C4-2B (cell line): ENCODE results near the gene CA10.

Experiments used
- H3K27ac ChIP-seq: fragments of 450-650 bp; 2 replicates; pipeline ENCODE4 v1.5.1; 2017
- ZFX ChIP-seq: fragments of 450-650 bp; IDR thresholded peaks from 2 replicates; pipeline ENCODE4 v1.6.1; 2017
- TF ChIP-seq, protein P1 (sequence below): fragments of 450-650 bp; conservative IDR thresholded peaks from 2 replicates; pipeline ENCODE4 v1.5.1; 2017; ENCODE audit warnings: mild to moderate bottlenecking

The CA10 gene

DNA sequence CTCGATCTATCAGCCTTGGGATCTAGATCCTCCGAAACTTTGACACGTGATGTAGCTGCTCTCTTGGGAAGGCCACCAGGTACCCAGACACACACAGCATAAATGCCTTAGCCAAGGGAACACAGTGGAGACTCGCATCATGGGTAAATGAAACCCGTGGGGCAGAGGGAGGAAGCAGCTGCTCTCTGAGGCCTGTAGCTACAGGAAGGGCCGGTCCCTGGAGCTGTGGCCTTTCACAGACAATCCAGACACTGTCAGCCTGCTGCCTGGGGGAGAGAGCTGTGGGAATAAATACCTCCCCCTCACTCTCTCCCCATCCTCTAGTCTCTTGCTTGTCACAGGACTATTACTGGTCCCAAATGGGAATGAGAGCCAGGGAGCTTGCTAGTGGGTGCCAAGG lies 546.9 kb downstream of the CA10 start:
- no peak overlapping the region for H3K27ac ChIP-seq
- TF ChIP-seq ZFX, result no peak
- TF ChIP-seq, protein P1, sequence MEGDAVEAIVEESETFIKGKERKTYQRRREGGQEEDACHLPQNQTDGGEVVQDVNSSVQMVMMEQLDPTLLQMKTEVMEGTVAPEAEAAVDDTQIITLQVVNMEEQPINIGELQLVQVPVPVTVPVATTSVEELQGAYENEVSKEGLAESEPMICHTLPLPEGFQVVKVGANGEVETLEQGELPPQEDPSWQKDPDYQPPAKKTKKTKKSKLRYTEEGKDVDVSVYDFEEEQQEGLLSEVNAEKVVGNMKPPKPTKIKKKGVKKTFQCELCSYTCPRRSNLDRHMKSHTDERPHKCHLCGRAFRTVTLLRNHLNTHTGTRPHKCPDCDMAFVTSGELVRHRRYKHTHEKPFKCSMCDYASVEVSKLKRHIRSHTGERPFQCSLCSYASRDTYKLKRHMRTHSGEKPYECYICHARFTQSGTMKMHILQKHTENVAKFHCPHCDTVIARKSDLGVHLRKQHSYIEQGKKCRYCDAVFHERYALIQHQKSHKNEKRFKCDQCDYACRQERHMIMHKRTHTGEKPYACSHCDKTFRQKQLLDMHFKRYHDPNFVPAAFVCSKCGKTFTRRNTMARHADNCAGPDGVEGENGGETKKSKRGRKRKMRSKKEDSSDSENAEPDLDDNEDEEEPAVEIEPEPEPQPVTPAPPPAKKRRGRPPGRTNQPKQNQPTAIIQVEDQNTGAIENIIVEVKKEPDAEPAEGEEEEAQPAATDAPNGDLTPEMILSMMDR, result no peak

DNA sequence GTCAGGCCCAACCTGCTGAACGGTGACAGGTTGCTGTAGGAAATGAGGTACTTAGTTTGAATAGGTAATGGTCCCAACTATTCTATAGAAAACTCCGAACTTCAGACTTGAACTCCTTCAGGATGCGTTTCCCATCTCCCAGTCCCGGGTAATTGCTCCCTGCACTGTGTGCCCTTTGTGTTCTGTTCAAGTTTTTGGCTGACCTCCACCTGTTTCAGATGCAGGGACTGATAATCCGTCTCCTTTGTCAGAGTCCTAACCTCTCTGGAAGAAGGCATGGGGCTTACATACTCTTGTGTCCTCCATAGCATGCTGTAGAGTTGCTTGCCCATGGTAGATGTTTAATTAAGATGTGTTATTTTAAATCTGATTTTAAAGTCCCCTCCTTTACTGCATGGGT lies 547.7 kb downstream of the CA10 start:
- TF ChIP-seq, protein P1, result no peak
- no peak for TF ChIP-seq ZFX

DNA sequence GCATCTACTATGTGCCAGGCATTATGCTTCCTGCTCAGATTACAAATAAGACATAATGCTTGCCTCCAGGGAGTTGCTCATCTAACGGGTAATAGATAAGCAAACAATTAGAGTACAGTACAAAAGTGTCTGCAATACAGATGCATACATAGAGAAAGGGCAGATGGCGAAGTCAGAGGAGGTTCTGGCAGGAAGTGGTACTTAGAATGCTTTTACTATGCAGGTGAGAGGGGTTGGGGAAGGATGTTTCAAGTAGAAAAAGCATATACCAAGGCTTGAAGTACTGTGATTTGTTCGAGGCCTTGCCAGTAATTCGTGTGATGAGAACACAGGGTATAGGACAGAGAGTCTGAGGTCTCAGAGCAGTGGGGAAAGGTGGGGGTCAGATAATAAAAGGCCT lies 548.4 kb downstream of the CA10 start:
- H3K27ac ChIP-seq, result no peak overlapping the region
- TF ChIP-seq, protein P1, result no peak
- no peak for TF ChIP-seq ZFX

More for the DNA sequence above, 547.7 kb downstream of the CA10 start:
- H3K27ac ChIP-seq, result no peak overlapping the region

DNA sequence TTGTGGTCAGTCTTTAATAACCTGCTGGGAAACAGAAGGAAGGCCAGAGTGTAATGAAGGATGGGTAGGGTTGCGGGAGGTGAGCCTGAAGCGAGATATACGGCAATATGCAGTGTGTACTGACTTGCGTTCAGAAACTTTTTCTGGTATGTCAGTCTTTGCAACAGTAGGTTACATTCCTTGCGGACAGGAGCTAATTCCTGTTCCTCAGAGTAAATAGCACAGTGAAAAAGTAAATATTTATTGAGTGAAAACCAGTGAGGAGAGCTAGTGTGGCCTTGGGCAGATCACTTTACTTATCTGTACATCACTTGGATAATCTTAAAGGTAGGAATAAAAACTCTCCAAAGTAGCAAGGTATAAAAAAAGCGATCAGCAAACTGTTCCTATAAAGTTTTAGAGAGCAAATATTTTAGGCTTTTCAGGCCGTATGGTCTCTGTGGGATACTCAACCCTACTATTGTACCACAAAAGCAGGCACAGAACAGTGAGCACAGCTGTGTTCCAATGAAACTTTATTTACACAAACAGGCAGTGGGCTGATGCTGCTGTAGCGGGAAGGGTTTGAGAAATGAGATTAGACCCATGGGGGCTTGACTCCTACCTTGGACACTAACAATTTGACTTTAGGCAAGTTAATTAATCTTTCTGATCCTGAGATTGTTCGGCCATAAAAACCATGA lies 550.1 kb downstream of the CA10 start:
- TF ChIP-seq, protein P1, result no peak
- TF ChIP-seq ZFX, result no peak

DNA sequence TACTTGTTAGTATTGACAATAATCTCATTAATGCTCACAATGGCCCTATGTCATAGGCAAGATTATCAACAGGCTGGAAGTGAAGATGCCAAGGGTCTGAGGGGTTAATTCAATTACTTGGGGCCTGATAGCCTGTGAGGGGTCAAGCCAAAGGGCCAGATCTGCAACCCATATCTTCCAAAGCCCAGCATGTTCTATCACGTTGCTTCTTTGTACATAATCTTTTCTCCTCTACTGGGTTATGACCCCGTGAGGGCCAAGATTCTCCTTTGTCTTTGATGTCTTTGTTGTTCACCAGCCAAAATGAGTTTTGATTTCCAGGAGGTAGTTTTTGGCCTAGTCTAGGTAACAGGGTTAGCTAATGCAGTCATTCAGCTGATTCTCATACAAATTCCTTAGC lies 551.0 kb downstream of the CA10 start:
- TF ChIP-seq ZFX, result no peak
- TF ChIP-seq, protein P1, result no peak
- no peak overlapping the region for H3K27ac ChIP-seq

More for the DNA sequence above, 550.1 kb downstream of the CA10 start:
- H3K27ac ChIP-seq, result no peak overlapping the region

- no peak overlapping the region for H3K27ac ChIP-seq
- TF ChIP-seq ZFX, result no peak
- TF ChIP-seq, protein P1, result no peak
Measured at GRCh38 chr17:51604299-51605020, 554.1 kb downstream of the CA10 start.

DNA sequence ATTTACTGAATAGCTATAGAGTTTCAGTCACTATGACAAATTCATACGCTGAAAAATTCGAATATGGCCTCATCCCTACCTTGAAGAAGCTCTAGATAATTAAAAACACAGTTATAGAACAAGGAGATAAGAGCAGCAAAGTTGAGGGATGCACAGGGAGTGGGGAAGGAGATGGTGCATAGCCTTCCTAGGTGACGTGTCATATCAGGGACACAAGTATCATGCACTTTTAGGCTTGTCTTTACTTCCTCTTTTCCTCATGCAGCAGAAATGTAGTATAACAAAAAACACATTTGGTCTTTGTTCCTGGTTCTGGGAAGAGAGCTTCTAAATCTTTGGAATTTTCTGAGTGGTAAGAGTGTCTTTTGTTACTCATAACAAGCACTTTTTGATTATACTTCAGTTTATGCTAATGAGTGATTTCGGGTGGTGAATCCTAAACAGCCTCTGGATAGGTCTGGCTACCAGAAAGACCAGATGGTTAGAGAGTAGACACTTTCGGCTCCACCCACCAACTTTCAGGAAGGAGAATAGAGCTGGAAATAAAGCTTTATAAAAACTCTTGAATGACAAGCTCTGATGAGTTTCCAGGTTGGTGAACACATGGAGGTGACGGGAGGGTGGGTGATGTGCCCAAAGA lies 556.8 kb downstream of the CA10 start:
- H3K27ac ChIP-seq, result no peak overlapping the region

More for the DNA sequence above, 556.8 kb downstream of the CA10 start:
- no peak for TF ChIP-seq ZFX
- TF ChIP-seq, protein P1, result no peak
